Subcutaneous adipose tissue (tissue), 4 donors: Measurements from ENCODE around the gene SNX10. TPM values are rescaled to one million over a fixed set of nuclear protein-coding genes. Genes with fewer than 3 reads are reported as not detected.

Source experiments
- total RNA-seq, 4 donors: library from RNA; depleted of rRNA; stranded (reverse); fragments of >200 nt; gene quantifications; one replicate each; pipeline ENCODE4 v1.1.0, GENCODE V29; 2016
- TF ChIP-seq, protein P1 (sequence below): fragments of 450-650 bp; IDR thresholded peaks from one replicate; pipeline ENCODE4 v1.5.1; 2016; ENCODE audit warnings: low read depth, mild to moderate bottlenecking, control low read depth, antibody characterized with exemption, moderate library complexity

SNX10 gene
- total RNA-seq, 4 donors from 2014 or later, result 23.9 to 150 (median 68.6) TPM

- TF ChIP-seq, protein P1, sequence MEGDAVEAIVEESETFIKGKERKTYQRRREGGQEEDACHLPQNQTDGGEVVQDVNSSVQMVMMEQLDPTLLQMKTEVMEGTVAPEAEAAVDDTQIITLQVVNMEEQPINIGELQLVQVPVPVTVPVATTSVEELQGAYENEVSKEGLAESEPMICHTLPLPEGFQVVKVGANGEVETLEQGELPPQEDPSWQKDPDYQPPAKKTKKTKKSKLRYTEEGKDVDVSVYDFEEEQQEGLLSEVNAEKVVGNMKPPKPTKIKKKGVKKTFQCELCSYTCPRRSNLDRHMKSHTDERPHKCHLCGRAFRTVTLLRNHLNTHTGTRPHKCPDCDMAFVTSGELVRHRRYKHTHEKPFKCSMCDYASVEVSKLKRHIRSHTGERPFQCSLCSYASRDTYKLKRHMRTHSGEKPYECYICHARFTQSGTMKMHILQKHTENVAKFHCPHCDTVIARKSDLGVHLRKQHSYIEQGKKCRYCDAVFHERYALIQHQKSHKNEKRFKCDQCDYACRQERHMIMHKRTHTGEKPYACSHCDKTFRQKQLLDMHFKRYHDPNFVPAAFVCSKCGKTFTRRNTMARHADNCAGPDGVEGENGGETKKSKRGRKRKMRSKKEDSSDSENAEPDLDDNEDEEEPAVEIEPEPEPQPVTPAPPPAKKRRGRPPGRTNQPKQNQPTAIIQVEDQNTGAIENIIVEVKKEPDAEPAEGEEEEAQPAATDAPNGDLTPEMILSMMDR, result no peak
These were observed 57.6 kb downstream of the SNX10 start for GRCh38 chr7:26349005-26349915.

DNA sequence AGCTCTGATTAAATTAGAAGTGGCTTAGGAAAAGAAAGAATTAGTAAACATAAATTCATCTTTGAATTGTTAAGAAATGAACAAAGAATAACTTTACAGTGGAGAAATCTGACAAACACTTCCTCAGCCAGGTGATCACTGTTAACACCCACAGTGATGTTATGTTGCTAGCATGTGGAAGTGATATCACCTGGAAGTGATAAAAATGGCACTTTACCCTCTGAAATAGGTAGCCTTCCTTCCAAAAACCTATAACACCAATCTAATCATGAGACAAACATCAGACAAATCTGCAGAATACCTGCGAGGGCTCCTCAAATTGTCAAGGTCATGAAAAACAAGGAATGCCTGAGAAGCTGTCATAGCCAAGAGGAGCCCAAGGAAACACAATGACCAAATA, 59.5 kb downstream of the SNX10 start:
- TF ChIP-seq, protein P1, result no peak

DNA sequence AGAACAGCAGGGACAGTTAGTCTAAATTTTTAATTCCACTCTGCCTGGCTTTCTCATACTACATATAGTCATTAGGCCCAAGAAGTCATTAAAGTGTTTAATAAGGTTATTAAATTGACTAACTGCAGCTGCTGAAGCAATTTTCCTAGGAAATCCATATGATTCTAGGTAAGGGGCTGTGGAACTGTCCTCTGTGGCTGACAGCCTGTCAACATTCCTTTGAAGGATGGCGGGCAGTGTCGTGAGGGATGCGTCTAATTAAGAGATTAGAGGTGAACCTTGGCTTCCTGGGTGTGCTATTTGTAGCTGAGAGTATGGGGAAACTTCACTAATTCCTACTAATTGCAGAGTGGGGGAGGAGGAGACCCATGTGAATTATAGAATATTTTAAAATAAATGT, 64.6 kb downstream of the SNX10 start:
- TF ChIP-seq, protein P1, result no peak

GRCh38 chr7:26356929-26357798, 65.5 kb downstream of the SNX10 start:
- TF ChIP-seq, protein P1, result no peak

DNA sequence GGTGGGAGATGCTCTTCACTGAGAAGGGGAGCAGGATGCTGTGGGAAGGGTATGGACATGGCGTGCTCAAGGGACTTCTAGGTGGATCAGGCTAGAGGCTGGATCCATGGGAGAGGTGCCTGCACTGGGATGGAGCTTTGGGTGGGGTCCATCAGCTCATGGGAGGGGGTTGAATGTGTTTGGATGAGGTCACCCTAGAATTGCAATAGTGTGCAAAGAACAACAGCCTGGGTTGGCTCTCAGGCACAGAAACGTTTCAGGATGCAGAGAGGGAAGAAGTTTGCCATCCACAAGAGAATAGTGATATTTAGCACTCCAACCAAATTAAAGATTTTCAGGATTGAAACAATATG, 66.1 kb downstream of the SNX10 start:
- TF ChIP-seq, protein P1, result no peak

DNA sequence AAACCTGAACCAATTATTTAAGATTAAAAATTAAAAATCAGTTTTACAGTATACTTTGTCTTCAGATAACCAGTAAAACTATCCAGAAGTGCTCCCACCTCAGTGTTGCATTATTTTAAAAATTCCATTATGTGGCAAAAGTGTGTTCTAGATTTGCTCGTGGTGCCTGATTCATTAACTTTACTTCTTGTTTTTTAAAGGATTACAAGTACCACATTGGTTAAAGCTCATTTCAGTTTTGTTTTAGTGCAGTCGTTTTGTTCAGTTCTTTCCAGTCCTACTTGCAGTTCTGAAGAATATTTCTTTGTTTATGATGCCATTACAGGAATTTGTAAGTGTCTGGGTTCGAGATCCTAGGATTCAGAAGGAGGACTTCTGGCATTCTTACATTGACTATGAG, 69.0 kb downstream of the SNX10 start:
- TF ChIP-seq, protein P1, result no peak

- TF ChIP-seq, protein P1, result no peak
These were observed 70.0 kb downstream of the SNX10 start for GRCh38 chr7:26361637-26362036.
